ENCODE measurements around the gene CASZ1. TPM values are rescaled to one million over a fixed set of nuclear protein-coding genes. Genes with fewer than 3 reads are reported as not detected.

Gene CASZ1
- total RNA-seq, 4 donors from 2014 or later: 0.88 to 6.8 (median 1.7) TPM

DNA sequence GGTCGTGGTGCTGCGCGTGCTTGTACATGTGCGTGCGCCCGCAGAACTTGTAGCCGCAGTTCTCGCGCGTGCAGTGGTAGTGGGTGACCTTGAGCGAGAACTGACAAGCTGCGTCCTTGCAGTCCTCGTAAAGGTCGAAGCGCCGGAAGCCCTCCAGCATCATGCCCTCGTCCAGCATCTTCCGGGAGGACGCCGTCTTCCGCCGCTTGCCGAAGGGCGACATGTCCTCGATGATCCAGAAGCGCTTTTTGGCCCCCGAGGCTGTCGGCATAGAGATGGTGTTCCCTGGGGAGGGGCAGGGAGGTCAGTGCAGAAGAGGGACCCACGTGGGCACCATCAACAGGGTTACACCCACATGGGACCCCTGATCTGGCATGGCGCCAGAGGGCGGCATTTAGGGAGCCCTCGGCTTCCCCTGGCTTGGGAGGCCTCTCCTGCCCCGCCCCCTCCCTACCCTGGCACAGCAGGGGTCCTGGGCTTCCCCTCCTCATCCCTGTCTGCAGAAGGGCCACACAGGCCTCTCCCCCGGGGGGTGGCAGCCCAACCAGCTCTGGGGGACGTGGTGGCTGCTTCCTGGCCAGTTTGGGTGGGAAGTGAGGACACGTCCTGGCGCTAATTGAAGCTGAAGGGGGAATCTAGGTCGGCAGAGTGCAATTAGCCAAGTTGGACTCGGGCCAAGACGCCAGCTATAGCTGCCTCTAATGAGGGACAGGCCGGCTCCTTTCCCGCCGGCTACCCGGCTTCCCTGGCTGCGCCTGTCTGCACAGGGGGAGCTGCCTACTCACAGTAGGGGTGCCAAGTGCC is 156.5 kb downstream of the CASZ1 start:
- TF ChIP-seq, protein P1, sequence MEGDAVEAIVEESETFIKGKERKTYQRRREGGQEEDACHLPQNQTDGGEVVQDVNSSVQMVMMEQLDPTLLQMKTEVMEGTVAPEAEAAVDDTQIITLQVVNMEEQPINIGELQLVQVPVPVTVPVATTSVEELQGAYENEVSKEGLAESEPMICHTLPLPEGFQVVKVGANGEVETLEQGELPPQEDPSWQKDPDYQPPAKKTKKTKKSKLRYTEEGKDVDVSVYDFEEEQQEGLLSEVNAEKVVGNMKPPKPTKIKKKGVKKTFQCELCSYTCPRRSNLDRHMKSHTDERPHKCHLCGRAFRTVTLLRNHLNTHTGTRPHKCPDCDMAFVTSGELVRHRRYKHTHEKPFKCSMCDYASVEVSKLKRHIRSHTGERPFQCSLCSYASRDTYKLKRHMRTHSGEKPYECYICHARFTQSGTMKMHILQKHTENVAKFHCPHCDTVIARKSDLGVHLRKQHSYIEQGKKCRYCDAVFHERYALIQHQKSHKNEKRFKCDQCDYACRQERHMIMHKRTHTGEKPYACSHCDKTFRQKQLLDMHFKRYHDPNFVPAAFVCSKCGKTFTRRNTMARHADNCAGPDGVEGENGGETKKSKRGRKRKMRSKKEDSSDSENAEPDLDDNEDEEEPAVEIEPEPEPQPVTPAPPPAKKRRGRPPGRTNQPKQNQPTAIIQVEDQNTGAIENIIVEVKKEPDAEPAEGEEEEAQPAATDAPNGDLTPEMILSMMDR (IDR thresholded peaks at IDR 0.05; ENCODE audit: low read depth): no peak

DNA sequence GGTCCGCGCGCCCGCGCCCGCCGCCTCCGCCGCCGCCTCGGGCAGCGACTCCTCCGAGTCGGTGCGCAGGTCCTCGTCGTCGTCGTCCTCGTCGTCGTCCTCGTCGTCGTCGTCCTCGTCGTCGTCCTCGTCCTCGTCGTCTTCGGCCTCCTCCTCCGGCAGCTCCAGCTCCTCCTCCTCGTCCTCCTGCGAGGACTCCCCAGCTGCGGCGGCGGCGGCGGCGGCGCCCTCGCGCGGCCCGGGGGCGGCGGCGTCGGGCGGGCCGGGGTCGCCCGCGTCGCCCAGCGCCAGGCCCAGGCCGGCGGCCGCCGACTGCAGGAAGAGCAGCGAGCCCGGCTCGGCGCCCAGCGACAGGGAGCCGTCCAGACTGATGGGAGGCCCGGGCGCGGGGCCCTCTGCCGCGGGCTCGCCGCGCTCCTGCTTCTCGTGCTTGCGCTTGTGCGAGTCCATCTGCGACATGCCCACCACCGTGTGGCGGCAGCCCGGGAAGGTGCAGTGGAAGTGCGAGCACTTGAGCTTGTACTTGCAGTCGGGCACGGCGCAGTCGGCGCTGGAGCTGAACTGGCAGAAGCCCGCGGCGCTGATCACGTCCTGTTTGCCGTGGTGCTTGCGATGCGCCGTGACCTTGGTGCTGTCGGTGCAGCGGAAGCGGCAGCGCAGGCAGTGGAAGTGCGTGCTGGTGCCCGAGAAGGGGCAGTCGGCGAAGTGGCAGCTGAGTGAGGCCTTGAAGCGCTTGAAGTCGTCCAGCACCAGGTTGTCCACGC is 157.3 kb downstream of the CASZ1 start:
- TF ChIP-seq, protein P1 (IDR thresholded peaks at IDR 0.05; ENCODE audit: low read depth): no peak

DNA sequence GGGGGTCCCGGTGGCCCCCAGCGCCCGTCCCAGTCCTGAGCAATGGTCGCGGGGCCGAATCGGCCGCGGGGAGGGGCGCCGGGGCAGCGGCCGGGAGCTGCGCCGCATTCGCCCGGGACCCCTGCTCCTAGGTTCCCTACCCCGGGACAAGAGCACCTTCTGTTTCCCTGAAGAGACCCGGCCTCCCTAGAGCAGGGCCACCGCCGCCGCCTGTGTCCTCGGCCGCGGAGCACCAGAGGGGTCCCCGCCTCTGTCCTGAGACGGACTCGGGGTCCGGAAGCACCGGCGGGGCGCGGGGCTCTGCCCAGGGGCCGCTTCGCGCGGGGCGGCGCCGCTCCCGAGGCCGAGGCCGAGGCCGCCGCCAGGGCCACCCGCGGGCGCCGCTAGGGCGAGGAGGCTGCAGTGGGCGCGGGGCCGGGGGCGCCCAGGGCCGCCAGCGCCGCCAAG is 157.9 kb downstream of the CASZ1 start:
- TF ChIP-seq, protein P1 (IDR thresholded peaks at IDR 0.05; ENCODE audit: low read depth): no peak

DNA sequence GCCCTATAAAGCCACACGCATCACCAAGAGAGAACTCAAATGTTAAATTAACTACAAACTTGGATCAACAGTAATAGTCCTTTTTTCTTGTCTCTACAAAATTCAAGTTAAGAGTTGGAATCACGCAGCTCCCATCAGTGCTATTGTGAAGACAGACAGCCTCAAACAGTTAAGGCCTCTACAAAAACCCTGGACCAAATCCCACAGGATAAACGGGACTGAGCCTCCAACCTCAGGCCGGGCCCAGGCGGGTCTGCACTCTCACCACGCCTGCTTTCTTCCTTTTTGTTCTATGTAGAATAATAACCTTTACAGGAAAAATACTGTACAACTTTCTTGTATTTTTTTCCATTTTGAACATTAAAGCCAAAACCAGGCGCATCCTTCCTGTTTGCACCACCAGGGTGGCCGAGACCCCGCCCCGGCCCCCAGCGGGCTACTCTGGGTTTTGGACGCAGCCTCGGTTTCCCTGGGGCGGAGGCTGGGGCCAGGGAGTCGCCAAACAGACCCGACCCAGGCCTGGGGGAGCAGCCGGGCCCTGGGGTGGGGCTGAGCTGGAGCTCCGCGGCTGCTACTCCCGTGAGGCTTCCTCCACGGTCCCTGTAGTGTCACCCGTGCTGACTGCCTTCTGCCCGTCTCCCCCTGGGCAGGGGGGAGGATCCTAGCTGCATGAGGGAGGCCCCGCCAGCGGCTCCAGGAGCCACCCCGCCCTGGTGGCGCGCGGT is 158.4 kb downstream of the CASZ1 start:
- TF ChIP-seq, protein P1 (IDR thresholded peaks at IDR 0.05; ENCODE audit: low read depth): no peak

DNA sequence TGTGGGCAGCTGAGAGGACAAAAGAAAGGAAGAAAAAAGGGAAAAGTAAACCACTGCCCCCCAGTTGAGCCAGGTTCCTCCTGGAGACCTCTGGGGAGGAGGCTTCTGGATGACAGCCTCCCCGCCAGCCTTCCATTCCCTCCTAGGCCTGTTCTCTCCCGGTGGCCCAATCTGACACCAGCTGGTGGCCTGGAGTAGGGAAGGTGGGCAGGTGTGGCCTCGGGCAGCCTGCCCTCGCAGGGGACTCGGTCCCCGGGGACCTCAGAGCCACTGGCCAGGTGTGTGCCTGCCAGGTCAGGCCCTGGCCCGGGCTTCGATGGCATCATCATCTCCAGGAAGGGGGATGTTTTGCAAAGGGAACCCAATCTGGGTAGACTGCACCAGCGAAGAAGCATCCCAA is 159.0 kb downstream of the CASZ1 start:
- TF ChIP-seq, protein P1 (IDR thresholded peaks at IDR 0.05; ENCODE audit: low read depth): no peak

DNA sequence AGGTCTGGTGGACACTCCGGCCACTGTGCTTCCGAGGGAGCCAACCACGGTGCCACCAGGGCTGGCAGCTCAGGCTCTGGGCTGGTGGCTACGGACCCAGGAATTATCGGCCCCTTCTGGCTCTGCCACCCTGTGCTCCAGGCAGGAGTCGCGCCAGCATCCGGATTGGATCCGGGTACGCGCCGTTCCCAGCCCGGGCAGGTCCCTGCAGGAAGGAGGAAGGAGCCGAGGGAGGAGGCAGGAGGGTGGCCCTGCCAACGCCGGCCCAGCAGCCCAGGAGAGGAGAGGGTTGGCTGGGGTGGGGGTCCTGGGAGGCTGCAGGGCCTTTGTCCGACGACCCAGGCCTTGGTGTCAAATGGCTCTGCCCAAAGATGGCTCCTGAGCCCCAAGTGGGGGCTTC is 160.5 kb downstream of the CASZ1 start:
- TF ChIP-seq, protein P1 (IDR thresholded peaks at IDR 0.05; ENCODE audit: low read depth): no peak
